ENCODE data around the gene KCP.
A peak's percentile ranks its signal among the peaks of the same experiment; 100 is the strongest.

DNA sequence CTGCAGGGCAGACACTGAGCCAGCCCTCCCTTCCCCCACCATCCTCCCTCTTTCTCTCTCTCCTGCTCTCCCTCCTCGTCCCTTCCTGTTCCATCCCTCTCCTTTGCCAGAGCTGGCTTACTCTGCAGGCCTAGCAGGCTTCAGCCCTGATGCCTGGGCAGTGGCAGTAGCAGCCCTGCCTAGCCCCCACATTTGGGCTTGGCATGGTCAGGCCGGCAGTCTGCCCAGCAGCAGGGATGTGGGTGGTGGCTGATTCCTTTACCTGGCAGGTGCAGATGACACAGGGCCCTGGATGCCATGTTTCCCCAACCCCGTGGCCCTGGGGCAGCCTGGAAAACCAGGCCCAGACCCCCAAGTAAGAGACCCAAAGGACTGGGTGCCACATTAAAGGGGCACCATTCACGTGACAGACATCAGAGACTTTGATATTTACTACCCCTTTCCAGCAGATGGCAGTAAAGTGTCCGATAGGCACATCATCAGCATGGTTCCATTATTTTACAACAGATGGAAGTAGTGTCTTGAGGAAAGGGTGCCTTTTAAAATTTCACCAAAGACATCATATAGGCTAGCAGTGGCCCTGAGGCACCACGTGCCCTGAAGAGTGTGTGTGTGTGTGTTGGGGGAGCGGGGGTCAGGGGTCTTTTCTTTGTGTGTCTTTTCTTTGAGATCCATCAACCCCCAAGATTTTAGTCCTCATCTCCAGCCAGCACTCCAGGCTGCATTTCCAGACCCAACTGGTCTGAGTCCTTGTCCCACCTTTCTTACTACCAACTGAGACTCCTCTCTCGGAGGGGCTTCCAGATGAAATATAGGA, 5.9 kb downstream of the KCP start:
- TF ChIP-seq, protein P1, sequence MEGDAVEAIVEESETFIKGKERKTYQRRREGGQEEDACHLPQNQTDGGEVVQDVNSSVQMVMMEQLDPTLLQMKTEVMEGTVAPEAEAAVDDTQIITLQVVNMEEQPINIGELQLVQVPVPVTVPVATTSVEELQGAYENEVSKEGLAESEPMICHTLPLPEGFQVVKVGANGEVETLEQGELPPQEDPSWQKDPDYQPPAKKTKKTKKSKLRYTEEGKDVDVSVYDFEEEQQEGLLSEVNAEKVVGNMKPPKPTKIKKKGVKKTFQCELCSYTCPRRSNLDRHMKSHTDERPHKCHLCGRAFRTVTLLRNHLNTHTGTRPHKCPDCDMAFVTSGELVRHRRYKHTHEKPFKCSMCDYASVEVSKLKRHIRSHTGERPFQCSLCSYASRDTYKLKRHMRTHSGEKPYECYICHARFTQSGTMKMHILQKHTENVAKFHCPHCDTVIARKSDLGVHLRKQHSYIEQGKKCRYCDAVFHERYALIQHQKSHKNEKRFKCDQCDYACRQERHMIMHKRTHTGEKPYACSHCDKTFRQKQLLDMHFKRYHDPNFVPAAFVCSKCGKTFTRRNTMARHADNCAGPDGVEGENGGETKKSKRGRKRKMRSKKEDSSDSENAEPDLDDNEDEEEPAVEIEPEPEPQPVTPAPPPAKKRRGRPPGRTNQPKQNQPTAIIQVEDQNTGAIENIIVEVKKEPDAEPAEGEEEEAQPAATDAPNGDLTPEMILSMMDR (IDR thresholded peaks at IDR 0.05; ENCODE audit: insufficient read depth, low read length) = peak; percentile 57
- TF ChIP-seq SPI1 (IDR thresholded peaks at IDR 0.05; ENCODE audit: borderline replicate concordance, low read depth) = no peak
- TF ChIP-seq, protein P2, sequence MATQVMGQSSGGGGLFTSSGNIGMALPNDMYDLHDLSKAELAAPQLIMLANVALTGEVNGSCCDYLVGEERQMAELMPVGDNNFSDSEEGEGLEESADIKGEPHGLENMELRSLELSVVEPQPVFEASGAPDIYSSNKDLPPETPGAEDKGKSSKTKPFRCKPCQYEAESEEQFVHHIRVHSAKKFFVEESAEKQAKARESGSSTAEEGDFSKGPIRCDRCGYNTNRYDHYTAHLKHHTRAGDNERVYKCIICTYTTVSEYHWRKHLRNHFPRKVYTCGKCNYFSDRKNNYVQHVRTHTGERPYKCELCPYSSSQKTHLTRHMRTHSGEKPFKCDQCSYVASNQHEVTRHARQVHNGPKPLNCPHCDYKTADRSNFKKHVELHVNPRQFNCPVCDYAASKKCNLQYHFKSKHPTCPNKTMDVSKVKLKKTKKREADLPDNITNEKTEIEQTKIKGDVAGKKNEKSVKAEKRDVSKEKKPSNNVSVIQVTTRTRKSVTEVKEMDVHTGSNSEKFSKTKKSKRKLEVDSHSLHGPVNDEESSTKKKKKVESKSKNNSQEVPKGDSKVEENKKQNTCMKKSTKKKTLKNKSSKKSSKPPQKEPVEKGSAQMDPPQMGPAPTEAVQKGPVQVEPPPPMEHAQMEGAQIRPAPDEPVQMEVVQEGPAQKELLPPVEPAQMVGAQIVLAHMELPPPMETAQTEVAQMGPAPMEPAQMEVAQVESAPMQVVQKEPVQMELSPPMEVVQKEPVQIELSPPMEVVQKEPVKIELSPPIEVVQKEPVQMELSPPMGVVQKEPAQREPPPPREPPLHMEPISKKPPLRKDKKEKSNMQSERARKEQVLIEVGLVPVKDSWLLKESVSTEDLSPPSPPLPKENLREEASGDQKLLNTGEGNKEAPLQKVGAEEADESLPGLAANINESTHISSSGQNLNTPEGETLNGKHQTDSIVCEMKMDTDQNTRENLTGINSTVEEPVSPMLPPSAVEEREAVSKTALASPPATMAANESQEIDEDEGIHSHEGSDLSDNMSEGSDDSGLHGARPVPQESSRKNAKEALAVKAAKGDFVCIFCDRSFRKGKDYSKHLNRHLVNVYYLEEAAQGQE (IDR thresholded peaks at IDR 0.05; ENCODE audit: insufficient replicate concordance, low read depth) = no peak
